Right forelimb (tissue), 1 donor: ENCODE measurements around the gene SASH1.

ENCODE experiments used
- DNase-seq: peaks from one replicate; pipeline ENCODE4 v3.0.0-alpha.2; 2018

Gene SASH1

DNA sequence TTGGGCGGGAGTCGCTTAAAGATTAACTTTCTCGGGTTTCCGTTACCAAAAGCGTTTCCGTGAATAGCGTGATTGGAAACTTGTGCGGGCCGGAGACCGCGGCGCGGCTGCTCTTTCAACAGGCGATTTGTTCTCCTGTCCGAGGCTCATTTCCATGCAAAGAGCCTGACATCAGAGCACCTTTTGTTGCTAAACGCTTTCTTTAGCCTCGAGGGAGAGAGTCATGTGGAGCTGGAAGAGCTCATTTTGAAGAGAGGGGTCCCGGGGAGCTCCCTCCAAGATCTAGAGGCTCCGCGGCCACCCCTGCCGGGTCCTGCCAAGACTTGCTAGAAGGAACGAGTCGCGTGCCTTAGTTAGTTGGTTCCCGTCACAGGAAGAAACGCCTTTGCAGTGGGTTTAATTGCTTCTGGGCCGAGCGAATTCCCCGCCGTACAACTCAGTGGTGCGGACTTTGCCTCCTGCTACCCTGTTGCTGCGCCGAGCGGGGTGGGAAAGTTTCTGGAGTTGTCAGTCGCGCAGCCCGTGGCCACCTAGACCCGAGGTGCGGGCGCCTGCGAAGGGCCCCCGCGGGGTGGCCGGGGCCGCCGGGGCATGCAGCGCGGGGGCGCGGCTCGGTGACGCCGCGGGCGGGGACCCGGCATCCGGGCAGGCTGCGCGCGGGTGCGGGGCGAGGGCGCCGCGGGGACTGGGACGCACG is at the start of gene SASH1:
SASH1 (plus strand) TSS at position 489 of the 697 bp plus-strand sequence. CDS start 230 bp downstream, outside the sequence.
- peak; percentile 84 for DNase-seq

- DNase-seq = no peak
Observed at GRCh38 chr6:148293181-148293995, 49.2 kb upstream of the SASH1 start.

GRCh38 chr6:148294059-148294458 is 48.6 kb upstream of the SASH1 start:
- no peak for DNase-seq

DNA sequence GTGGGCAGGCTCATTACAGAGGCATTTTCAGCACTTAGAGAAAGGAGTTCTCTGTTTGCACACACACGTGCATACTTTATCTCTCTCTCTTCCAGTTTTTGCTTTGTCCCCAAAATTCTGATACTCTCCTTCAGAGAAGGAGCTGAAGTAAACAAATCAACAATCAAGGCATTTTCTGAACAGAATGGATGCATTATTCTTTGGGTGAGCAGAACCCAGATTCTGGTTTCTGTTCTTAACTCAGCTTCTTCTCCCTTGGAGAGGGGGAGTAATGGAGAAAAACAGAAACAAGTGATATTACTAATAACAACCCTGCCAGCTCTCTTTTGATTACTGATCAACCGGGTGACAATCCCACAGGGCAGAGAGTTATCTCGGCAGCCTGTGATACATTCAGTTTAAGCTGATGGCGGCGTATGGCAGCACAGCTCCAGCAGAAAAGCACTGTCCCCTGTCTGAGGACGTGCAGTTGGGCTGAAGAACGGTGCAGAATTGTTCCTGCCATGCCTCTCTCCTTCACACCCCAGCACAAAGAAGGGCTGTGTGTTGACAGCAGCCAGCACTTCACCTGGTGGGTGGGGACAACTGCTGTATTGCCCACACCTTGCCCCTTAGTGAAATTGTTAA is 47.3 kb upstream of the SASH1 start:
- DNase-seq = no peak

DNA sequence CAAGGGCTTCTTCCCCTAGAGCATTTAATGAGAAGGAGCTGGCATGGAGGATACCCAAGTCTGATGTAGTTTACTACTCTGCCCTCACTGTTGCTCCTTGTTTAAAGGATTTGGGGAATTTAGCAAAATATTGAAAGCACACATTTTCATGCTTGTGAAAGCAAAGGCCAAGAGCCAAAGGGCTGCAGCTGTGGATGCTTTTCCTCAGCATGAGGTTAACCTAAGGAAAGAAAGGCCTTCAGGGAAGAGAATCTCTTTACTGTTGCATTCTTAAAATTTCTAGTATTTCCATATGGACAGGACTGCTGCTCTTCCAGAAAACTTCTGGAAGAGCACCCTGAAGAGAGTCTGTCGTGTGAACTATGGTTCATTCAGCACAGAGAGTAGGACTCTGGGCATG is 45.9 kb upstream of the SASH1 start:
- DNase-seq = no peak

DNA sequence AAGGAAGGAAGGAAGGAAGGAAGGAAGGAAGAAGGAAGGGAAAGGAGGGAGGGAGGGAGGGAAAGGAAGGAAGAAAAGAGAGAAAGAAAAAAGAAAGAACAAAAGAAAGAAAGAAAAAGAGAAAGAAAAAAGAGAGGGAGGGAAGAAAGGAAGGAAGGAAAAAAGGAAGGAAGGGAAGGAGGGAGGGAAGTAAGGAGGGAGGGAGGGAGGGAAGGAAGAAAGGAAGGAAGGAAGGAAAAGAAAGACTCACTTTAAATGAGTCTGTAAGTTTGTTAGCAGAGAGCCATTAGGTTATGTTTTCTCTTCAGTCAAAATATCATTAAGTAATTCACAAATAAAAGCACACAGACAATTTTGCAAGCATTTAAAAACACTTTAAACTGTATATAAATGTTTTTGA is 44.0 kb upstream of the SASH1 start:
- no peak for DNase-seq

GRCh38 chr6:148303616-148304015 is 39.0 kb upstream of the SASH1 start:
- DNase-seq = no peak

DNA sequence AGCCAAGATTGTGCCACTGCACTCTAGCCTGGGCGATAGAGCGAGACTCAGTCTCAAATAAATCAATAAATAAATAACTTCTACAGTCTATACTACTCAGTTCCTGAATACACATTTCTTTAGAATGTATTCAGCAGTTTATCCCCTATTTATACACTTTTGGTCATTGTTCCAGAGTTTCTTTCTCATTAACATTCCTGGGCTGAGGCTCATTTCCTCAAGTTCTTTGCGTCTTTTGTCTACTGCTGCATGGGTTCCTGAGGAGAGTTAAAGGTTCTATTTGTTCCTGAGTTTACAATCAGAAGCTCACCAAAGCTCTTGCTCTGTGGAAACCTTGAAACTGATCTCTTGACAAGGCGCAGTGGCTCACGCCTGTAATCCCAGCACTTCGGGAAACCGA is 37.7 kb upstream of the SASH1 start:
- no peak for DNase-seq

- no peak for DNase-seq
Observed at GRCh38 chr6:148306286-148306685, 36.4 kb upstream of the SASH1 start.

DNA sequence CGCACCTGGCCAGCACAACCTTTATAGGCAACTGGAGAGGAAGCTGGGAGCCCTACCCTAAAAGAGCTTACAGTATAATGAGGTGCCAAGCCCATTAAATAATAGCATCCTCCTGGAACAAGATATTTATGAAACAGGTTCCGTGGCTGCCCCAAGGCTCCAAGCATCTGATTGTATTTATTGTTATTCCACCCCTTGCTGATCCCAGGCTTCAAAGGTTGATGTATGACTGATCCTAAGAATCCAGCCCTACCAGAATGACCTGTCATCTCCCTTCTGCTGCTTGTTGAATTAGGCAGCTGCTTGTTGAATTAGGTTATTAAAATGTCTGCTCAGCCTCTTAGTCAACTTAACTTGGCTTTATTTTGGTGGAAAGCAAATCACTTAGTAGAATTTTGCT is 35.2 kb upstream of the SASH1 start:
- DNase-seq = no peak

GRCh38 chr6:148309301-148309700 is 33.3 kb upstream of the SASH1 start:
- DNase-seq = no peak

- no peak for DNase-seq
Observed at GRCh38 chr6:148311966-148312669, 30.5 kb upstream of the SASH1 start.

DNA sequence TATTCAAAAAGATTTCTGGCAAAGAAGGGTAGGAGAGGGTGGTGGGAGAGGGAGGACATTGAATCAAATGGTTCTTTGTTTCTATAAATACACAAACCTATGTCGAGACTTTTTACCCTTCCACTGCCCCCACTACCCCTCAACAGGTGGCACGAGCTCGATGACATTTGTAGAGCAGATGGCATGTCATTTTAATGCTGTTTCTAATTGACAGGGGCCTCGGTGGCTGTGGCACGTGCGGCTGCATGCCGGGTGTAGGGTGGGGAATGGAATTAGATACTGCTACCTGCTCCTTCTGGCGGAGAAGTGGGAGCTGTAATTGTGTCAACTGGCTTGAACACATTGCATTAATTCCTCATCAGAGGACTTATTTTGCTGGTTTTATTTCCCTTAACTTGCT is 29.1 kb upstream of the SASH1 start:
- no peak for DNase-seq

GRCh38 chr6:148316308-148316707 is 26.3 kb upstream of the SASH1 start:
- DNase-seq = no peak

DNA sequence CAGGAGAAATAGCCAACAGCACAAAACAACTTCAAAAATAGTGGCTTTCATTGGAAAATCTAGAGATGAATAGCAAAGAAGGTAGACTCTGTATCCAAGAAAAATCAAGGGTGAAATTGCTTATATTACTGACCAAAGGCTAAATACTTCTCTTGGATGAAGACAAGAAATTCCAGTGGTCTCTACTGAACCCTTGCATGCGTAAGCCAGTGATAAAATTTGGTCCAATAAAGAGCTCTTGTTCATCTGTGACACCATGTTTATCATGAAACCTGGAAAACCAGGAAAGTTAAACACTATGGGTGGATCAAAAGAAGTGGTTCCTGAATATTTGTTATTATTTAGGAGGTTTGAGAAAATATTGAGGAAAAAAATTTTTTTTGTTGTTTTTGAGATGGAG is 25.6 kb upstream of the SASH1 start:
- no peak for DNase-seq

- no peak for DNase-seq
Observed at GRCh38 chr6:148317739-148318138, 24.9 kb upstream of the SASH1 start.

GRCh38 chr6:148322704-148323103 is 19.9 kb upstream of the SASH1 start:
- DNase-seq = no peak

GRCh38 chr6:148323344-148323743 is 19.3 kb upstream of the SASH1 start:
- DNase-seq = no peak

DNA sequence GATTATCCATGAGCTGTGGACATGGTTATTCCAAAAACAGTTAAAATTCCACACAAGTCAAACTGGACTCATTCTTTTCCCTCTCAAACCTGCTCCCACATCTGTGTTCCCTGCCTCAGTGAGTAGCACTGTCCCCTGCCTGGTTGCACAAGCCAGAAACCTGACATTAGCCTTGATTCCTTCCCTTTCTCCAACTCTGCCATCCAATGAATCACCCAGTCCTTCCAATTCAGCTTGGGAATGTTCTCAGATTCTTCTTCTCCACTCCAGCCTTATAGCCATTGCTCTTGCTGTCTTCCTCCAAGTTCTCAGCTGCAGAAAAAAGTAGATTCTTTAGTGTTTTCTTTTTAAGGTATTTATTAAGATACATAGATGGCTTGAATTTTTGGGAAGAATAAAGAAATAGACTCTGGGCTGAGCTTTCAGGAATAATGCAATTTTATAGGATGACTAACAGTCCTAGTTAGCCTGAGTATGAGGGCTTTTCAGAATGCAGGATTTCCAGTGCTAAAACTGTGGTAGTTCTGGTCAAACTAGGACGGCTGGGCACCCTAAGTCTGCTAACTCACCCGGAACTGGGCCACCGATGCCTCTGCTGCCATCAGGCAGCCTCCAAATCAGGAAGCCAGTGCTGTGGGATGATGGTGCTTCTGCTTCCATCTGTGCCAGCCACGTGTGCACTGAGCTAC is 18.2 kb upstream of the SASH1 start:
- DNase-seq = no peak

- DNase-seq = no peak
Observed at GRCh38 chr6:148325316-148326068, 17.1 kb upstream of the SASH1 start.

DNA sequence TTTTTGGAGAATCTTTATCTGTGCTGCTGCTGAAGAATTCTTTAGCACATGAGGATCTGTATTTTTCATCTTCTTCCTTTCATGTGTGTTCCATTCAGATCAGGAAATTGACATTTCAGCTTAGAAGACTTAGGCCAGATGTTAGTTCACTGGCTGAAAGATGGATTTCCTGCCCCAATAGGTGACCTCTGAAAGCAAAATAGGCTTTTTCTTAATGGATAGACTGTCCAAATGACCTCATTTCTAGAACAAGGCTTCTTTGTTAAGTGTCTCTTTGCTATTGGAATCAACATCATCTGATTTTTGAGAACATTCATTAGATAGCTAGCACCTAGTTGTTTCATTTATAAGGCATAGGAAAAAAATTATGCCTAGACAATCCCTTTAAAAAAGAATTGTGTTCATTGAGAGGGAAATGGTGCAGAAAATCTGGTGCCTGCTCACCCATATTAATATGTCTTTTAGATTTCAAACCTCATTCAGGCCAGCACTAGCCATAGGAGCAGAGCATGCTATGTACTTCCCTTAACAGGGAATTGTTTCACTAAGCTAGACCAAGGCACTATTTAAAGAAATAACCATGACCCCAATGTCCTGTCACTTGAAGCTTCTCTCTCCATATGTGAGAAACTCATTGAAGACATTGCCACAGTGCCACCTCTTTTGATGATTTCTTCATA is 13.6 kb upstream of the SASH1 start:
- DNase-seq = no peak
